Measurements from ENCODE around the gene SMYD3.
"Not testable (repeated sequence)": the region's sequence is repeated elsewhere in the genome, so short reads cannot be mapped to it uniquely, and the experiment has no call there.

Gene SMYD3

DNA sequence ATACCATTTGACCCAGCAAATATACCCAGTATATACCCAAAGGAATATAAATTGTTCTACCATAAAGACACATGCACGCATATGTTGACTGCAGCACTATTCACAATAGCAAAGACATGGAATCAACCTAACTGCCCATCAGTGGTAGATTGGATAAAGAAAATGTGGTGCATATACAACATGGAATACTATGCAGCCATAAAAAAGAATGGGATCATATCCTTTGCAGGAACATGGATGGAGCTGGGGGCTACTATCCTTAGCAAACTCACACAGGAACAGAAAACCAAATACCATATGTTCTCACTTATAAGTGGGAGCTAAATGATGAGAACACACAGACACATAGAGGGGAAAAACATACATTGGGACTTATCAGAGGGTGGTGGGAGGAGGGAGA is 766.7 kb downstream of the SMYD3 start:
- not testable (repeated sequence) for DNase-seq

DNA sequence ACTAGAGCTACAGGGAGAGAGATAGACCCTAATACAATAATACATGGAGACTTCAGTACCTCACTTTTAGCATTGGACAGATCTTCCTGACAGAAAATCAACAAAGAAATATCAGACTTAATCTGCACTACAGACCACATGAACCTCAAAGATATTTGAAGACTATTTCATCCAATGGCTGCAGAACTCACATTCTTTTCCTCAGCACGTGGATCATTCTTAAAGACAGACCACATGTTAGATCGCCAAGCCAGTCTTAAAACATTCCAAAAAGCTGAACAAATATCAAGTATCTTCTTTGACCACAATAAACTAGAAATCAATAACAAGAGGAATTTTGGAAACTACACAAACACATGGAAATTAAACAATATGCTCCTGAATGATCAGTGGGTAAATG is 776.3 kb downstream of the SMYD3 start:
- no peak for DNase-seq

DNA sequence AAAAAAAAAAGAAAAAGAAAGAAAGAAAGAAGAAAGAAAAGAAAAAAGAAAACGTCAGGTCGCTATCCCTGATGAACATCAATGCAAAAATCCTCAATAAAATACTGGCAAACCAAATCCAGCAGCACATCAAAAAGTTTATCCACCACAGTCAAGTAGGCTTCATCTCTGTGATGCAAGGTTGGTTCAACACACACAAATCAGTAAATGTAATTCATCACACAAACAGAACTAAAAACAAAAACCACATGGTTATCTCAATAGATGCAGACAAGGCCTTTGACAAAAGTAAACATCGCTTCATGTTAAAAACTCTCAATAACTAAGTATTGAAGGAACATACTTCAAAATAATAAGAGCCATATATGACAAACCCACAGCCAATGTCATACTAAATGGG is 779.0 kb downstream of the SMYD3 start:
- not testable (repeated sequence) for DNase-seq

DNA sequence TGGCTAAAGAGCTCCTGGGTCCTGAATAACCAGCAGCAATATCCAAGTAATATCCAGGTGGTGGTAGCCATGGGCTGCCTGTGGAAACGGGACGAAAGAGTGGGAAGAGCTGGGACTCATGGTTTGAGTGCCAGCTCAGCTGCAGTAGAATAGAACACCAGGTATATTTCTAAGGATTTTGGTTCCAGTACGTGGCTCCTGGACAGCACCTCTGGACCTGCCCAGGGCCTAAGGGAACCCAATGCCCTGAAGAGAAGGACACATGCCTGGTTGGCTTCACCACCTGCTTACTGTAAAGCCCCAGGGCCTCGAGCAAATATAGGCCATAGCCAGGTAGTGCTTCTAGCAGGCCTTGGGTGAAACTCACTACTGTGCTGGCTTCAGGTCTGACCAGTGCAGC is 785.6 kb downstream of the SMYD3 start:
- no peak for DNase-seq

DNA sequence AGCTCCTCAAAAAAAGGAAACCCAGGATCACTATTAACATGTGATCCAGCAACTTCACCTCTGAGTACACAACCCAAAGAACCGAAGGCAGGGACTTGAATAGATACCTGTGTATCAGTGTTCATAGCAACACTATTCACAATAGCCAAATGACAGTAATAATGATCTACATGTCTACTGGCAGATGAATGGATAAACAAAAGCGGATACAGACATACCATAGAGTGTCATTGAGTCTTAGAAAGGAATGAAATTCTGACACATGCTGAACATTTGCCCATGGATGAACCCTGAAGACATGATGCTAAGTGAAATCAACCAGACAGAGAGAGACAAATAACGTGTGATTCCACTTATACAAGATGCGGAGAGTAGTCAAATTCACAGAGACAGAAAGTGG is 788.1 kb downstream of the SMYD3 start:
- no peak for DNase-seq

DNA sequence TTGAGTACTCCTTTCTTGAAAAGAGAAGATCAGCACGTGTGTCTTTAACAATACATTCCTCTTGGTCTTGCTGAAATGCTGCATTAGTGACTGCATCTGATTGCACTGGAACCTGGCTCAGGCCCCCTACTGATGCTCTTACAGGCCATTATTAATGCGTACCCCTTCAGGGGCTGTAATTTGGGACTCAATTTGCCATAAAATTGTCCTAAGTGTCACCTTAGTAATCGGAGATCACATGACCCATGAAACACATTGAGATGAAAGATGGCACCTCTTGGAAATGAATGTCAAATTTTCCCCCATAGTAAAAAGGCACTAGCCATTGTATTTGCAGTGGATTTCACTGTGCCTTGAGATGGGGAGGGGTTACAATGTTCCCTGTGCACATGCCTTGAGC is 789.0 kb downstream of the SMYD3 start:
- no peak for DNase-seq

- DNase-seq: no peak
Observed at GRCh38 chr1:245717611-245718010, 789.5 kb downstream of the SMYD3 start.

DNA sequence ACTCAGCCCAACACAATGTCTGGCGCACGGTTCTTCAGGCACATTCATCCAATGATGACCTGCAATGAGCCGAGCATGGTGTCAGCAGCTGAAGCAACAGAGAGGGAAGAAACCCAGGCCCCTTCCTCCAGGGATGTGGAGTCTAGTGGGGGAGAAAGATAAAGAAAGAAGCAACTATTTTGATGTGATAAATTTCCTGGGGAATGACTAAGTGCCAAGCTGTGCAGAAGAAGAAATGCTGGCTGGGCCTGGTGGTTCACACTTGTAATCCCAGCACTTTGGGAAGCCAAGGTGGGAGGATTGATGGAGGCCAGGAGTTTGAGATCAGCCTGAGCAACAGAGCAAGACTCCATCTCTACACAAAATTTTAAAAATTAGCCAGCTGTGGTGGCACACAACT is 790.5 kb downstream of the SMYD3 start:
- DNase-seq: no peak

DNA sequence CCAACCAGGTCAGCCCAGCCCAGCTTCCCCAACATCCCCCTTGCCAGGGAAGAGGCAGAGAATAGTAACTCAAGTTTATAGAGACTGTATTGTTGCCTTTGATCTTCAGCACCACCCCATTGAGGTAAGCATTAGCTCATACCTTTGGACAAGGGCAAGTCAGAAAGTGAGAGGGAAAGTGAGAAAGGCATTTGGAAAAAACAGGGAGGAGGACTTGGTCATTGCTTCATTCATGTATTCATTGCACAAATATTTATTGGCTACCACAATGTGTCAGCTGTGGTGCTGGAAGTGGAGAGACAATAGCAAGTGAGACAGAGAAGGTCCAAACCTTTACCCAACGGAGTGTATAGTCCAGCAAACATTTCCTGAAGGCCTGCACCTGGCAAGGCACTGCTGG is 791.1 kb downstream of the SMYD3 start:
- no peak for DNase-seq

DNA sequence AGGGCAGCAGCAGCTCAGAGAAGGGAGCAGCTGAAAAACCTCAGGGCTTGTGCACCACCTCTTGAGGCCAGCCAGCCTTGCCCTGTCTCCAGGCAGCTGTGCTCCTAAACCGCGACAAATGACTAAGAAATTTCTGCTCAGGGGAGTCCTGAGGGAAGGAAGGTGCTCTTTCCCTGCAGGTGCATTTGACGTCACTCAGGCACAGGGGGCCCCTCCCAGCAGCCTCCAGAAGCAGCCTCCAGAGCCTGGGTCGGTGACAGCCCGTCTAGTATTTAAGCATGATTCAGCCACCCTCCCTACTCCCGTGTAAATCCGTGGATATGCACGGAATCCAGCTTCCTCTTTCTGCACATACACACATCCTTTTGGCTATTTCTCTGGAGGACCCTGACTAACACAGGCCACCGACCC is 791.8 kb downstream of the SMYD3 start:
- DNase-seq: no peak

- not testable (repeated sequence) for DNase-seq
Observed at GRCh38 chr1:245714027-245714426, 793.1 kb downstream of the SMYD3 start.

- no peak for DNase-seq
Observed at GRCh38 chr1:245710961-245711903, 795.8 kb downstream of the SMYD3 start.

GRCh38 chr1:245707941-245708340 is 799.1 kb downstream of the SMYD3 start:
- DNase-seq: no peak

DNA sequence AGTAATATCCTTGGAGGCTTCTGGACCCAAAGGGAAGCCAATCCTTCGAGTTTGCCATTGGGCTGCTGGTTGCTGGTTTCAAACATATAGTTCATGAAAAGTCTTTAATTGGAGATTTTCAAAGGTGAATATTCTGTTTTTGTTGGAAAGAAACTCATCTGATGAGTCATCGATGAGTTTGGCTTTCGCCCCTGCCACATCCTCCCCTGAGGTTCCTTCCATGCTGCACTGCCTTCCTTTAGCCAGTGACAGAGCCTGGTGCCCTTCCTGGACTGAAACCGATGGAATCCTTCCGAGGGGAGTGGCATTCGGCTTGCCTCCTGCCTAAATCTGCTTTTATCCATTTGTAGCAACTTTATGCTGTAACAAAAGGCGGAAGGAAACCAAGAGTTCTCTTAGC is 802.3 kb downstream of the SMYD3 start:
- no peak for DNase-seq

GRCh38 chr1:245704341-245704740 is 802.7 kb downstream of the SMYD3 start:
- no peak for DNase-seq

DNA sequence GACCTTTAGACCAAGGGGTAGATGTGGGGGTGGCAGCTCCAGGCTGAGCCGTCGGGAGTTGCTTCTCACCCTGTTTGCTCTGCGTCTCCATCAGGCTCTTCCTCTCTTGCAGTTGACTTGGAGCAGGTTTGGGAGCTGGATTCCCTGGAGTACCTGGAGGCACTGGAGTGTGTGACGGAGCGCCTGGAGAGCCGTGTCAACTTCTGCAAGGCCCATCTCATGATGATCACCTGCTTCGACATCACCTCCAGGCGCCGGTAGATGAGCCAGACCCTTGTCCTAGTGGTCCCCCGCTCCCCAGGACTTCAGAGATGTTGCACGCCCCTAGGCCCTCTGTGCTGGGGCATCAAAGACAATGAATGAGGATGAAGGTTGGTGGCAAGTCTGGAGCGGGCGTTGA is 804.7 kb downstream of the SMYD3 start:
- no peak for DNase-seq

- DNase-seq: no peak
Observed at GRCh38 chr1:245701631-245702030, 805.4 kb downstream of the SMYD3 start.

DNA sequence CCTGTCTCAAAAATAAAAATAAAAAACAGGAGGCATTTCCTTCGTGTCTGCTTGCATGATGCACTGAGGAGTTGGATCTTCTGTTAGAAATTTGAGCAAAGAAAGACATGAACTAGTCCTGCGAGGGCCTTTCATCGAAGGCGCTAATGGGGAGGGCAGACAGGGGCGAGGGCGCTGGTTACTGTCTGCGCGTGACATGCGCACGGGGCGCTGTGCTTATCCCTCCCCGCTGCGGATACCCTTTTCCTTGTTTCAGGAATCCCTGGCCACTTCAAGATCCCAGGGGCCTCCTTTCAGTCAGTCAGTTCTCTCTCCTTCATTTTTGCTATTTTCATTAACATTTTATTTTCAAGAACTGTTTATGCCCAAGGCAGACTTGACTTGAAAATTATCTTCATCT is 806.4 kb downstream of the SMYD3 start:
- no peak for DNase-seq
